NB4 (cell line): ENCODE results near the gene ERBIN.
"Not testable (repeated sequence)": the region's sequence is repeated elsewhere in the genome, so short reads cannot be mapped to it uniquely, and the experiment has no call there.

Experiments
- DNase-seq: peaks from one replicate; pipeline ENCODE4 v3.0.0; 2010; ENCODE audit warnings: low read depth
- H3K4me3 ChIP-seq: one replicate; pipeline ENCODE4 v1.5.1; 2011; ENCODE audit warnings: mild to moderate bottlenecking, low read depth, low read length, moderate library complexity
- CTCF ChIP-seq: IDR thresholded peaks from one replicate; pipeline ENCODE4 v1.5.1; 2012; ENCODE audit warnings: low read depth, low read length
- MYC ChIP-seq: IDR thresholded peaks from 2 replicates; pipeline ENCODE4 v1.6.1; 2011; ENCODE audit warnings: low read depth, low read length
- POLR2A ChIP-seq: IDR thresholded peaks from 2 replicates; pipeline ENCODE4 v1.6.1; 2011; ENCODE audit warnings: mild to moderate bottlenecking; ENCODE audit not compliant: insufficient read length; ENCODE audit errors: extremely low read depth
- TF ChIP-seq, protein P1 (sequence below): IDR thresholded peaks from 2 replicates; pipeline ENCODE4 v1.6.1; 2011; ENCODE audit warnings: low read depth, low read length

The ERBIN gene

GRCh38 chr5:65914641-65915196 lies 11.7 kb upstream of the ERBIN start:
- DNase-seq, result no peak
- H3K4me3 ChIP-seq, result no peak overlapping the region
- no peak for TF ChIP-seq POLR2A
- TF ChIP-seq, protein P1, sequence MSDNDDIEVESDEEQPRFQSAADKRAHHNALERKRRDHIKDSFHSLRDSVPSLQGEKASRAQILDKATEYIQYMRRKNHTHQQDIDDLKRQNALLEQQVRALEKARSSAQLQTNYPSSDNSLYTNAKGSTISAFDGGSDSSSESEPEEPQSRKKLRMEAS, result no peak
- TF ChIP-seq CTCF, result no peak
- no peak for TF ChIP-seq MYC

DNA sequence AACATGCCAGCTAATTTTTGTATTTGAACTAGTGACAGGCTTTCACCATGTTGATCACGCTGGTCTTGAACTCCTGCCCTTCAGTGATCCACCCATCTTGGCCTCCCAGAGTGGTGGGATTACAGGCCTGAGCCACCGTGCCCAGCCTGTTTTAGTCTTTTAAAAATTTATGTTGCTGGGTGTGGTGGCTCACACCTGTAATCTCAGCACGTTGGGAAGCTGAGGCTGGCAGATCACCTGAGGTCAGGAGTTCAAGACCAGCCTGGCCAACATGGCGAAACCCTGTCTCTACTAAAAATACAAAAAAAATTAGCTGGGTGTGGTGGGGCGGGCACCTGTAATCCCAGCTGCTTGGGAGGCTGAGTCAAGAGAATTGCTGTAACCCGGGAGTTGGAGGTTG lies 10.7 kb upstream of the ERBIN start:
- DNase-seq, result not testable (repeated sequence)

GRCh38 chr5:65916066-65916465 lies 10.3 kb upstream of the ERBIN start:
- TF ChIP-seq POLR2A (no peak), CTCF (no peak), MYC (no peak)
- TF ChIP-seq, protein P1, result no peak
- no peak overlapping the region for H3K4me3 ChIP-seq
- no peak for DNase-seq

More for the DNA sequence above, 10.7 kb upstream of the ERBIN start:
- H3K4me3 ChIP-seq, result not testable (repeated sequence)

- H3K4me3 ChIP-seq, result no peak overlapping the region
- TF ChIP-seq, protein P1, result no peak
- TF ChIP-seq POLR2A, result no peak
- TF ChIP-seq CTCF, result no peak
- no peak for TF ChIP-seq MYC
- no peak for DNase-seq
Observed at GRCh38 chr5:65916636-65917035, 9.7 kb upstream of the ERBIN start.

DNA sequence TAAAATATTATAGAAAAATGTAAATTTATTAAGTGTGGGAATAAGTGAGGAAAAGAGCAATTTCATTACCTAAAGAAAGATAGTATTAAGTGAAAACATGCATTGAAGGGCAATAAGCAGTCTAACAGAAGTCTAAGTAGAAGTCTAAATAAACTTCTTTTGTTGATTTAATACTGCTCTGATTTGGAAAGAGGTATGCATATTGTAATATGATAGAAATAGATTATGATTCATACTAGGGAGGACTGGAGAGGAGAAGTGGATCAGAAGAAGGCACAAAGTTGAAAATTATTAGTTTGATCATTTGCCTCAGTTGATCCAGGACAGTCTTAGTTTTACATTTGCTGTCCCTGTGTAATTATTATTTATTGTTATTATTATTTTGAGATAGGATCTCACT lies 6.6 kb upstream of the ERBIN start:
- H3K4me3 ChIP-seq, result no peak overlapping the region
- TF ChIP-seq CTCF (no peak), MYC (no peak), POLR2A (no peak)
- TF ChIP-seq, protein P1, result no peak
- no peak for DNase-seq

DNA sequence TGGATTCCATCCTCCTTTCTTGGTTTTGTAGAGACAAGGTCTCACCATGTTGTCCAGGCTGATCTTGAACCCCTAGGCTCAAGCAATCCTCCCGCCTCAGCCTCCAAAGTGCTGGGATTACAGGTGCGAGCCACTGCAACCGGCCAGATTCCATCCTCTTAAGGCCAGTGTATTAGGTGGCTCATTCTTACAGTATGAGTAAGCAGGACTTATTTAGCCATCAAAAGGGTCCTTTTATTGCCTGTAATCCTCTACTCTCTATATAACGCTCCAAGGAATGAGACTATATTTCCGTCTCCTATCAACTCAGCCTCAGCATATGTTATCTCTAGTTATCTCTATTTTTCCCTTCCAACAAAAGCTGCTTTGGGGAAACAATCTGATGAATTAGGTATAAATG lies 3.0 kb upstream of the ERBIN start:
- DNase-seq, result no peak
- TF ChIP-seq CTCF (no peak), POLR2A (no peak), MYC (no peak)
- TF ChIP-seq, protein P1, result no peak
- H3K4me3 ChIP-seq, result no peak overlapping the region
